ENCODE data around the gene PIK3AP1.
"Not testable (repeated sequence)": the region's sequence is repeated elsewhere in the genome, so short reads cannot be mapped to it uniquely, and the experiment has no call there.

The PIK3AP1 gene

GRCh38 chr10:96719850-96720421 lies 378 bp downstream of the PIK3AP1 start:
- DNase-seq: no peak

GRCh38 chr10:96719200-96719599 lies 1.1 kb downstream of the PIK3AP1 start:
- no peak for DNase-seq

GRCh38 chr10:96718304-96718990 lies 1.9 kb downstream of the PIK3AP1 start:
- DNase-seq: no peak

- no peak for DNase-seq
Measured at GRCh38 chr10:96716390-96716789, 3.9 kb downstream of the PIK3AP1 start.

- no peak for DNase-seq
Measured at GRCh38 chr10:96714746-96715255, 5.5 kb downstream of the PIK3AP1 start.

- DNase-seq: no peak
Measured at GRCh38 chr10:96714031-96714590, 6.2 kb downstream of the PIK3AP1 start.

- DNase-seq: no peak
Measured at GRCh38 chr10:96712662-96713271, 7.5 kb downstream of the PIK3AP1 start.

- DNase-seq: no peak
Measured at GRCh38 chr10:96711048-96711728, 9.1 kb downstream of the PIK3AP1 start.

- DNase-seq: no peak
Measured at GRCh38 chr10:96709525-96709924, 10.8 kb downstream of the PIK3AP1 start.

- DNase-seq: no peak
Measured at GRCh38 chr10:96708996-96709395, 11.3 kb downstream of the PIK3AP1 start.

GRCh38 chr10:96708456-96708855 lies 11.9 kb downstream of the PIK3AP1 start:
- no peak for DNase-seq

- DNase-seq: no peak
Measured at GRCh38 chr10:96706331-96706853, 13.9 kb downstream of the PIK3AP1 start.

- DNase-seq: no peak
Measured at GRCh38 chr10:96705134-96705533, 15.2 kb downstream of the PIK3AP1 start.

- no peak for DNase-seq
Measured at GRCh38 chr10:96704563-96704962, 15.8 kb downstream of the PIK3AP1 start.

- no peak for DNase-seq
Measured at GRCh38 chr10:96703358-96703757, 17.0 kb downstream of the PIK3AP1 start.

- DNase-seq: no peak
Measured at GRCh38 chr10:96701265-96701664, 19.0 kb downstream of the PIK3AP1 start.

- DNase-seq: no peak
Measured at GRCh38 chr10:96700374-96701099, 19.8 kb downstream of the PIK3AP1 start.

- DNase-seq: no peak
Measured at GRCh38 chr10:96699613-96700012, 20.7 kb downstream of the PIK3AP1 start.

GRCh38 chr10:96698305-96698704 lies 22.0 kb downstream of the PIK3AP1 start:
- not testable (repeated sequence) for DNase-seq

GRCh38 chr10:96697438-96697837 lies 22.9 kb downstream of the PIK3AP1 start:
- no peak for DNase-seq

- no peak for DNase-seq
Measured at GRCh38 chr10:96696845-96697425, 23.4 kb downstream of the PIK3AP1 start.
